DOHH2 (cell line): Measurements from ENCODE around the gene EML6.

ENCODE experiments used
- CTCF ChIP-seq: fragments of 200-600 bp; sonication (generic); IDR thresholded peaks from one replicate; pipeline ENCODE4 v1.5.1; 2014; ENCODE audit warnings: antibody characterized with exemption, mild to moderate bottlenecking, low read depth, low read length; ENCODE audit not compliant: poor library complexity, severe bottlenecking
- EZH2phosphoT487 ChIP-seq: fragments of 200-600 bp; sonication (generic); IDR thresholded peaks from 2 replicates; pipeline ENCODE4 v1.6.1; 2017; ENCODE audit warnings: borderline replicate concordance, mild to moderate bottlenecking, antibody characterized with exemption, low read length, moderate library complexity, mixed read lengths

- TF ChIP-seq CTCF (no peak), EZH2phosphoT487 (no peak)
Measured at GRCh38 chr2:54722641-54723040, 821 bp upstream of the EML6 start.
